Measurements from ENCODE around the gene CYSRT1. TPM values are rescaled to one million over a fixed set of nuclear protein-coding genes. Genes with fewer than 3 reads are reported as not detected.

CYSRT1 gene
- total RNA-seq, 2 experiments from 2014 or later, result 0.45 to 0.55 TPM

DNA sequence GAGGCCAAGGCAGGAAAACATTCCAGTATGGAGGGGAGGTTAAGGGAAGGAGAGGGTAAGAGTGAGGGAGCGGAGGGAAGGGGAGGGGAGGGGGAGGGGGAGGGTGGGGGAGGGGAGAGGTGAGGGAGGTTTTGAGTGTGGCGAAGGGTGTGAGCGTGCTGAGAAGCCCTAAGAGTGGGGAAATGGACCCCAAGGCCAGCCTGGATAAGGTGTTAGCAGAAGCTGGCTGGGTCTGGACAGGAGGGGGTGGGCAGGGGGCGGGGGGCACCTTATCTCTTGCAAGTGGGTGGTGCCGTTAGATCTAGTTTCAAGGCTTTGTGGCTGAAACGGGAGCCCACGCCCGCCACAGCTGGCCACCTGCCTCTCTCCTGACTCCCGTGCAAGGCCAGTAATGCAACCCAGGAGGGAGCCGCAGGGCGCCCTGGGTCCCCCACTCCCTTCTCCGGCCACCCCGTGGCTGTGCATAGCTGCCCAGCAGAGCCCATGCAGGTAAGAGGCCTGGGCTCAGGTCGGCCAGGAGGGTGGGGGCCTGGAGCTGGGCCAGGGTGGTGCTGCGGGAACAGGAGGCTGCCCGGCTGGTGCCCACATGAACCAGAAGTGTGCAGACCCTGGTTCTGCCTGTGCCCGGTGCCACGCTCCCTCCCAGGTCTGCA is 3.0 kb downstream of the CYSRT1 start:
- Mint-ChIP-seq H3K27me3 (peaks cover 2% of the 10 kb centered on the region), H3K4me3 (peak overlapping the region; percentile 33), H3K4me1 (peaks cover 6% of the 10 kb centered on the region), H3K9me3 (no peaks in the 10 kb centered on the region), H3K27ac (peak overlapping the region; percentile 81), H3K36me3 (no peaks in the 10 kb centered on the region)
- POLR2A ChIA-PET, result interaction anchor here (0.8 to 2.5 kb wide), 4 partner anchors 11 to 132 kb away, joined by 3 to 11 read pairs (median 6); partner anchors contain the start of genes ANAPC2 and SSNA1
- no peak for DNase-seq
- ATAC-seq (ENCODE audit: low read depth), result no peak

DNA sequence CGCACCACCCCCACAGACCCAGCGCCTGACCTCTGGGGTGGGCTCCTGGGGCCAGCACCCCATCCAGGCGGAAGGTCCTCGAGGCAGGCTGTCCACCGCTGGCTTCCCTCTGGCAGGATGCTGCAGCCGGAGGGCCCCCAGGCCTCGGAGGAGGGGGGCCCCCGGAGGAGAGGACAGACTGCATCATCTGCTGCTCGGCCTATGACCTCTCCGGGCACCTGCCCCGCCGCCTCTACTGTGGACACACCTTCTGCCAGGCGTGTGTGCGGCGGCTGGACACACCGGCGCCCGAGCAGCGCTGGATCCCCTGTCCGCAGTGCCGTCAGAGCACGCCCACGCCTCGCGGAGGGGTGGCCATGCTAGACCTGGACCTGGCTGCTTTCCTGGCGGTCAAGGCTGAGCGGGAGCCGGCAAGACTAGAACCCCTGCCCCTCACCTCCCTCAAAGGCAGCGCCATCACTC is 3.6 kb downstream of the CYSRT1 start:
- no peak for ATAC-seq (ENCODE audit: low read depth)
- no peak for DNase-seq
- Mint-ChIP-seq H3K27me3 (peaks cover 2% of the 10 kb centered on the region), H3K27ac (no peak overlapping the region), H3K36me3 (no peaks in the 10 kb centered on the region), H3K4me3 (no peak overlapping the region), H3K4me1 (peaks cover 5% of the 10 kb centered on the region), H3K9me3 (no peaks in the 10 kb centered on the region)
- POLR2A ChIA-PET, result interaction anchor here (1.5 kb wide), 1 partner anchor 99 kb away, joined by 7 read pairs; no protein-coding TSS in a partner anchor

DNA sequence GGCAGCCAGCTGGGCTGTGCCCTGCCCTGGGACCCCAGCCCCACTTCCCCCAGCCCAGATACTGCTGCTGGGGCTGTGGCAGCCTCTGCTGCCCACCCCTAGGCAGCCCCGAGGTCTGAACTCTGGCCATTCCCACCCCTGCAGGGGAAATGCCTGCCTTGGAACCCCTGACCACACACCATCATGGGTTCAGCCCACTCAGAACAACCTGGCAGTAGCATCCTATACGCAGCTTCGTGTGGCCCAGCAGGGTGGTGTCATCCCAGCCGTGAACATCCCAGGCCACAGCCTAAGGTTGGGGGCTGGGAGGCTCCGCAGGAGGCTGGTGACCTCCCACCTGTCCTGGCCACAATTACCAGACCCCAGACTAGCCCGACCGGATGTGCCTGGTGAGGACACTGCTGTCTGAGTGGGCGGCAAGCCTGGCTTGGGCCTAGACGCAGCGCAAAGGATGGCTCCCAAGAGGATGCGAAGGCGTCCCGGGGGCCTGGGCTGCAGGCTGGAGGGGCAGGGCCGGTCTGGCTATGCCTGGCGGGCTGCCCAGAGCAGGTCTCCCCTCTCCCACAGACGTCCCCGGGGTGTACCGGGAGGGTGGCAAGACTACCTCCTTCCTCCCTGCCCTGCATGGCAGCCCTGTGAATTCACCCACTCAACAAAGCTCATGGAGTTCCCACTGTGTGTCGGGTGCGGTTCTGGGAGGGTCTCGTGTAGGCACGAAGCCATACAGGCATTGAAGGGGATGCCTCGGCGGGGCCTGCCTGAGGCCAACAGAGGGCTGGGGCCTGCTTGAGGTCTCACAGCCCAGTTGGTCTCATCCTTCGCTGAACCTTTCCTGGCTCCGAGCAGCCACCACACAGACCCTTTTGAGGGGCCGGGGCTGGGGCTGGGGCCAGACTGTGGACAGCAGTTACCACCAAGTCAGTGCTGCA is 4.3 kb downstream of the CYSRT1 start:
- no peak for DNase-seq
- Mint-ChIP-seq H3K36me3 (no peaks in the 10 kb centered on the region), H3K27ac (no peak overlapping the region), H3K27me3 (peaks cover 2% of the 10 kb centered on the region), H3K9me3 (no peaks in the 10 kb centered on the region), H3K4me3 (no peak overlapping the region), H3K4me1 (peaks cover 4% of the 10 kb centered on the region)
- POLR2A ChIA-PET, result no interaction called here
- ATAC-seq (ENCODE audit: low read depth), result no peak

DNA sequence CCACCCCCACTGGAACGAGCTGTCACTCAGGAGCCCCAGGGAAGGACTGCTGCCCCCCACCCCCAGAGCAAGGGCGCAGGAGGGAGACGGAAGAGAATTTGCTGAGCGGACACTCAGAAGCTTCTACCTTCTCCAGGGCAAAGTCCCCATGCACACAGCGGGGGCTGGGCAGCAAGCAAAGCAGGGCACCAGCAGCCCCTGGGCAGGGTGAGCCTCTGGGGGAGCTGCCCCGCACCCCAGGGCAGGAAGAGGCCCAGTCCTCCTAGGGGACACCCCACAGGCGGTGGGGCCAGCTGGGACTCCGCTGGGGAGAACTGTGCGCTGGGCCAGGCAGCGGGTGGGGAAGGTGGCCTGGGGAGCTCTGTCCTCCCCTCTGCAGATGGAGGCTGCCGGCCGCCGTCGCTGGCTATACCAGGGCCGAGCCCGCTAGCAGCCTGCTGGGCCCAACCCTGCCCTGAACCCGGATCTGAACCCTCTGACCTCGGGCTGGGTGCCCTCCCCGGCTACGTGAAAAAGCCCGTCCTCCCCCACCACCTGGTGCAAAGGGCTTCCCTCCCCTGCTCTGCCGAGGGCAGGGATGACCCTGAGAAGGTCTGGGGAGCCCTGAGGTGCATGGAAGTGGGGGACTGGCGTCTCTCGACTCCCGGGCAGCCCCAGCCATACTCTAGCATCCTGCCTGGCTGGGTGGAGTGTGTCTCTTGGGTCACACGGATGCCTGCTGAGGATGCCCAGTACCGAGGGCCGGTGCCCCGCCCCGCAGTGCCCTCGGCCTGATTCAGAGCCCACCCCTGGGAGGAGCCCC is 5.1 kb downstream of the CYSRT1 start:
- no peaks in the 10 kb centered on the region for H3K36me3 Mint-ChIP-seq

DNA sequence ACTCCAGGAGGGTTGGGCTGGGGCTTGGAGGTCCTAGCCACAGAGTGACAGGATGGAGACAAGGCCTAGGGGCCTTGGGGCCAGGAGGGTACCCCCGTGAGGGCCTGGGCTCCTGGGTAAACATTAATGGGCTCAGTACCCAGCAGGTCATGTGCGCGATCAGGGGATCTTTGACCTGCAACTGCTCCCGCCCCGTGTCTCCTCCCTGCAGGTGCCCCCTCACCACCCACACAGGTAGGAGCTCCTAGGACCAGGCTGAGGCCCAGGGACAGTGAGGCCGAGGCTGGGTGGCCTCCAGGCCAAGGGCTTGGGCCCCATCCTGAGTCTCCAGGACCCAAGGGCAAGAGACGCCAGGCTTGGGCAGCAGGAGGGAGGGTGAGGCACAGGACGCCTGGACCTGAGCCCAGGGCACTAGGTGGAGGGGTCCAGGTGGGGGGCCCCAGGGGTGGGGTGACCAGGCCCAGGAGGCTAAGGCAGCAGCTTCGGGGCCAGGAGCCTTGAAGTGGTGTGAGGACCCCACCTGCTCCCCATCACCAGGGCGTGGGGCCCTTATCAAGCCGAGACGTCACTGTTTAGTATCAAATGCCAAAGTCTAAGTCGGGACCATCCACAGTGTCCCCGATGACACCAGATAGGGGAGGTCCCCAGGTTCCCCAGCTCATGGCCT is 5.9 kb downstream of the CYSRT1 start, which contains the start of gene SLC34A3:
Gene SLC34A3 (plus strand): TSS at position 197 of the 667 bp plus-strand sequence. CDS start 802 bp downstream, outside the sequence.
- no peak for ATAC-seq (ENCODE audit: low read depth)
- Mint-ChIP-seq H3K27ac (no peak within 1 kb of the TSS), H3K27me3 (peaks cover 2% of the 10 kb centered on the region), H3K4me3 (no peak within 1 kb of the TSS), H3K4me1 (peaks cover 4% of the 10 kb centered on the region), H3K9me3 (no peaks in the 10 kb centered on the region), H3K36me3 (no peaks in the 10 kb centered on the region)
- POLR2A ChIA-PET, result interaction anchor here (1.7 kb wide), 1 partner anchor 10 kb away, joined by 8 read pairs; the partner anchor contains the start of gene TUBB4B
- no peak for DNase-seq

More for the DNA sequence above, 5.1 kb downstream of the CYSRT1 start:
- H3K27ac Mint-ChIP-seq, result no peak overlapping the region
- no peak overlapping the region for H3K4me3 Mint-ChIP-seq
- DNase-seq (no peak), ATAC-seq (ENCODE audit: low read depth) (no peak)
- POLR2A ChIA-PET, result interaction anchor here (1.7 kb wide), 1 partner anchor 11 kb away, joined by 8 read pairs; the partner anchor contains the start of gene TUBB4B
- H3K4me1 Mint-ChIP-seq, result peaks cover 4% of the 10 kb centered on the region
- H3K27me3 Mint-ChIP-seq, result peaks cover 2% of the 10 kb centered on the region
- no peaks in the 10 kb centered on the region for H3K9me3 Mint-ChIP-seq

DNA sequence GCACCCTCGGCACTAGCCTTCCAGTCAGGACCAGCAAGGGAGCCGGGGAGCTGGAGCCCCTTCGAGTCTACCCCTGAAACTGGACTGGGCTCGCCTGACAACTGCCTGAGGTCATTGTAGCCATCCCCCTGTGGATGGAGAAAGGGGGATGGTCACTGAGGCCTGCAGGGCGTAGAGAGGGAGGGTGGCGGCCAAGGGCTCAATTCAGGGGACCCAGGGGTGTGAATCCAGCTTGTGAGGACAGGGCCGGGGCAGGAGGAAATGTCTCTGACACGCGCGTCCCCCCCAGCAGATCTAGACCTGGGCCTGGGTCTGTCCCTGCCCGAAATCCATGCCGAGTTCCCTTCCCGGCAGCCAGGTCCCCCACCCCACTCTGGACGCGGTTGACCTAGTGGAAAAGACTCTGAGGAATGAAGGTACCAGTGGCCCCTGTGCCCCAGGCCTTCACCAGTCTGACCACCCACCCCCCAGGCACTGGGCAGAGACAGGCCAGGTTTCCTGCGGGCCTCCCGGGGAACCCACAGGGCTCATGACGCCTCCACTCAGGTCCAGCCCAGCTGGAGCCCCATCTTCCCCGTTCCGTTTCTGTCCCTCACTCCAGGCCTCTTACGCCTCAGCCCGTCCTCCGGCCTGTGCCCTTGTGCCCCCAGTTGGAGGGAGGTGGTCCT is 6.5 kb downstream of the CYSRT1 start:
- POLR2A ChIA-PET, result interaction anchor here (1.7 kb wide), 1 partner anchor 9 kb away, joined by 8 read pairs; the partner anchor contains the start of gene TUBB4B
- no peaks in the 10 kb centered on the region for H3K36me3 Mint-ChIP-seq

DNA sequence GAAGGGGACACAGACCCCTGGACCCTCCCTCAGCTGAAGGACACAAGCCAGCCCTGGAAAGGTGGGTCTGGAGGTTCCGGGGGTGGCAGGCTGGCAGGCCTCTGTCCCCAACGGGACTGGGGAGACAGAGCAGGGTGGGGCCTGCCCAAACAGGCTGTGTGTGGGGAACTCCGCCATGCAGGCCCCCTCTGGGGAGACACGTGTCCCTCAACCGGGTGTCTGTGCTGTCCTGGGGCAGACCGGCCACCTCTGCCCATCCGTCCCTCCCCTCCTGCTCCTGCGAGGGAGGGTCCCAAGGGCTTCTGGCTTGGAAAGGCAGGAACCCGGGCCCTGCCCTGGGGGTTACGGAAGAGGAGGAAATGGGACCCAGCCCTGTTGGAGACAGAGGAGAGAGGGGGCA is 7.1 kb downstream of the CYSRT1 start:
- H3K9me3 Mint-ChIP-seq, result no peaks in the 10 kb centered on the region
- DNase-seq (no peak), ATAC-seq (ENCODE audit: low read depth) (no peak)
- H3K4me1 Mint-ChIP-seq, result peaks cover 4% of the 10 kb centered on the region
- no peak overlapping the region for H3K4me3 Mint-ChIP-seq
- no peak overlapping the region for H3K27ac Mint-ChIP-seq
- H3K27me3 Mint-ChIP-seq, result peaks cover 2% of the 10 kb centered on the region
- H3K36me3 Mint-ChIP-seq, result no peaks in the 10 kb centered on the region
- POLR2A ChIA-PET, result interaction anchor here (1.7 kb wide), 1 partner anchor 9 kb away, joined by 8 read pairs; the partner anchor contains the start of gene TUBB4B

More for the DNA sequence above, 6.5 kb downstream of the CYSRT1 start:
- peaks cover 4% of the 10 kb centered on the region for H3K4me1 Mint-ChIP-seq
- no peak overlapping the region for H3K4me3 Mint-ChIP-seq
- H3K27ac Mint-ChIP-seq, result no peak overlapping the region
- peaks cover 2% of the 10 kb centered on the region for H3K27me3 Mint-ChIP-seq
- DNase-seq, result no peak
- ATAC-seq (ENCODE audit: low read depth), result no peak
- H3K9me3 Mint-ChIP-seq, result no peaks in the 10 kb centered on the region

DNA sequence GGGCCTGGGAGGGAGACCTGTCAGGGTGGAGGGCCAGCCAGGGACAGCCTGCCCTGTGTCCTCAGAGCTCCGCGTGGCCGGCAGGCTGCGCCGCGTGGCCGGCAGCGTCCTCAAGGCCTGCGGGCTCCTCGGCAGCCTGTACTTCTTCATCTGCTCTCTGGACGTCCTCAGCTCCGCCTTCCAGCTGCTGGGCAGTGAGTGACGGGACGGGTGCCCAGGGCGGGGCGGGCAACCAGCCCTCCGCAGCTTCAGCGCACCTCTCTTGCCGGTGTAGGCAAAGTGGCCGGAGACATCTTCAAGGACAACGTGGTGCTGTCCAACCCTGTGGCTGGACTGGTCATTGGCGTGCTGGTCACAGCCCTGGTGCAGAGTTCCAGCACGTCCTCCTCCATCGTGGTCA is 7.5 kb downstream of the CYSRT1 start:
- POLR2A ChIA-PET, result interaction anchor here (1.1 kb wide), 1 partner anchor 10 kb away, joined by 3 read pairs; no protein-coding TSS in a partner anchor
- no peaks in the 10 kb centered on the region for H3K36me3 Mint-ChIP-seq
- no peak overlapping the region for H3K4me3 Mint-ChIP-seq
- H3K9me3 Mint-ChIP-seq, result no peaks in the 10 kb centered on the region
- ATAC-seq (ENCODE audit: low read depth) (no peak), DNase-seq (no peak)
- H3K4me1 Mint-ChIP-seq, result peaks cover 2% of the 10 kb centered on the region
- no peak overlapping the region for H3K27ac Mint-ChIP-seq
- peaks cover 2% of the 10 kb centered on the region for H3K27me3 Mint-ChIP-seq

DNA sequence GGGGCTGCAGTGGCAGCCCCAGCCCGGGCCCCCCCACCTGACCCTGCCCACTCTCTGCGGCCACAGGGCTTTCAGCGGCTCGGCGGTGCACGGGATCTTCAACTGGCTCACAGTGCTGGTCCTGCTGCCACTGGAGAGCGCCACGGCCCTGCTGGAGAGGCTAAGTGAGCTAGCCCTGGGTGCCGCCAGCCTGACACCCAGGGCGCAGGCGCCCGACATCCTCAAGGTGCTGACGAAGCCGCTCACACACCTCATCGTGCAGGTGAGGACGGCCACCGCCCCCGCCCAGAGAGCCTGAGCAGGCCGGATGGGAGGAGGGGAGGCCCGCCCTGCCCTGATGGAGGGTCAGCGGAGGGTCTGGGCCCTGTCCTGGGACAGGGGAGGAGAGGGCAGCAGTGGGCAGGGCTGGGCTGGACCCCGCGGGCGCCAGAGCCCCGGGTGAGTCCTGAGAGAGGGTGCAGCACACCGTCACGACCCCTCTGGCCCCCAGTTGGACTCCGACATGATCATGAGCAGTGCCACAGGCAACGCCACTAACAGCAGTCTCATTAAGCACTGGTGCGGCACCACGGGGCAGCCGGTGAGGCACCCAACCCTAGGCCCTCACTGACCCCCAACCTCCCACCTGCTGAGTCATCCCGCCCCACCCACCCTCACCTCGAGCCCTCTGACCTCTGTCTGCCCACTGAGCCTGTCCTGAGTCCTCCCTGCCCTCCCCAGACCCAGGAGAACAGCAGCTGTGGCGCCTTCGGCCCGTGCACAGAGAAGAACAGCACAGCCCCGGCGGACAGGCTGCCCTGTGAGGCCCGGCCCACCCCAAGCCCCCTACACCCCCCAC is 8.4 kb downstream of the CYSRT1 start:
- no peak overlapping the region for H3K4me3 Mint-ChIP-seq
- POLR2A ChIA-PET, result interaction anchor here (1.1 kb wide), 1 partner anchor 9 kb away, joined by 3 read pairs; no protein-coding TSS in a partner anchor
- H3K27ac Mint-ChIP-seq, result no peak overlapping the region
- no peak for ATAC-seq (ENCODE audit: low read depth)
- no peak for DNase-seq
- H3K36me3 Mint-ChIP-seq, result no peaks in the 10 kb centered on the region
- H3K27me3 Mint-ChIP-seq, result no peaks in the 10 kb centered on the region
- no peaks in the 10 kb centered on the region for H3K9me3 Mint-ChIP-seq
- H3K4me1 Mint-ChIP-seq, result peaks cover 3% of the 10 kb centered on the region

DNA sequence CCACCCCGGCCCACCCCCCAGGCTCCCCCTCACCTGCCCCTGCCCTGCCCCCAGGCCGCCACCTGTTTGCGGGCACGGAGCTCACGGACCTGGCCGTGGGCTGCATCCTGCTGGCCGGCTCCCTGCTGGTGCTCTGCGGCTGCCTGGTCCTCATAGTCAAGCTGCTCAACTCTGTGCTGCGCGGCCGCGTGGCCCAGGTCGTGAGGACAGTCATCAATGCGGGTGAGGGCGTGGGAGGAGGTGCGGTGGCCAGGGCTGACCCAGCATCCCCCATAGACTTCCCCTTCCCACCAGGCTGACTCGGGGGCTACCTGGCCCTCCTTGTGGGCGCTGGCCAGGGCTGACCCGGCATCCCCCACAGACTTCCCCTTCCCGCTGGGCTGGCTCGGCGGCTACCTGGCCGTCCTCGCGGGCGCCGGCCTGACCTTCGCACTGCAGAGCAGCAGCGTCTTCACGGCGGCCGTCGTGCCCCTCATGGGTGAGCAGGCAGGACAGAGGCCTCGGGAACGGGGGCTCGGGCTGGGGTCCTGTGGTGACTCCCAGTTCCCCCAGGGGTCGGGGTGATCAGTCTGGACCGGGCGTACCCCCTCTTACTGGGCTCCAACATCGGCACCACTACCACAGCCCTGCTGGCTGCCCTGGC is 9.2 kb downstream of the CYSRT1 start:
- Mint-ChIP-seq H3K4me3 (no peak overlapping the region), H3K27me3 (no peaks in the 10 kb centered on the region), H3K9me3 (no peaks in the 10 kb centered on the region), H3K4me1 (peaks cover 5% of the 10 kb centered on the region), H3K36me3 (no peaks in the 10 kb centered on the region), H3K27ac (no peak overlapping the region)
- no peak for ATAC-seq (ENCODE audit: low read depth)
- DNase-seq, result no peak
- POLR2A ChIA-PET, result no interaction called here

Measured in activated naive CD8-positive, alpha-beta T cell treated with anti-CD3 and anti-CD28 coated beads, Interleukin-2, amount 10 ng/mL, durations not matched to agents 7 days and 5 days (primary cell).